HCT116 (cell line): ENCODE results near the gene CADM3. TPM values are rescaled to one million over a fixed set of nuclear protein-coding genes. Genes with fewer than 3 reads are reported as not detected.

ENCODE experiments used
- ATAC-seq: fragments of 200-7000 bp; cut with Tn5 transposase; 2 replicates; pipeline ENCODE4 v1.9.1; 2020; ENCODE audit warnings: mild to moderate bottlenecking, moderate library complexity
- BruUV-seq: library from RNA; stranded (reverse); fragments of 400-500 nt; replicated peaks from 2 replicates; lab custom pipeline; 2021; lab: Mats Ljungman, UMichigan
- CTCF ChIA-PET: fragments of 300-600 bp; sonication (Branson Sonifier 250); formaldehyde crosslinking; loops from one replicate; lab custom pipeline; 2021; ENCODE audit warnings: antibody characterized with exemption; lab: Charles Lee
- POLR2A ChIA-PET: fragments of 300-600, 350-600 bp; sonication (Branson Sonifier 250); formaldehyde crosslinking; loops from one replicate; lab custom pipeline; 2021; ENCODE audit warnings: antibody characterized with exemption; lab: Charles Lee
- RAD21 ChIA-PET, 2 experiments: fragments of 300-600 bp; sonication (Branson Sonifier 250); formaldehyde crosslinking; loops; one replicate each; lab custom pipeline; 2023; ENCODE audit warnings: low total read pairs in 2 of 2; ENCODE audit not compliant: uncharacterized antibody in 2 of 2, unreplicated experiment in 2 of 2, low non-redundant PET in 1 of 2; lab: Charles Lee
- DNase-seq: peaks from one replicate; pipeline ENCODE4 v3.0.0-alpha.2; 2010; ENCODE audit warnings: low read depth, low spot score
- H2AFZ ChIP-seq: fragments of 200-600 bp; shearing (Covaris generic), sonication (generic); 2 replicates; pipeline ENCODE4 v1.6.1; 2017; ENCODE audit warnings: low read depth, mixed run types, mixed read lengths, antibody characterized with exemption, low read length; ENCODE audit not compliant: poor library complexity, severe bottlenecking
- H3K27ac ChIP-seq: 2 replicates; pipeline ENCODE4 v1.5.1; 2012; ENCODE audit warnings: low read depth, low read length
- H3K27me3 ChIP-seq: fragments of 200-600 bp; sonication (generic); 2 replicates; pipeline ENCODE4 v1.6.1; 2016; ENCODE audit warnings: mixed run types, low read length, mixed read lengths; ENCODE audit not compliant: insufficient read depth
- H3K36me3 ChIP-seq, 2 experiments: fragments of 200-500 bp in 1 of 2; fragments of 200-600 bp in 1 of 2; sonication (Bioruptor generic) in 1 of 2; sonication (generic) in 1 of 2; 2 replicates each; pipeline versions ENCODE4 v1.5.1 to v1.6.1; 2014 to 2016; ENCODE audit warnings: low read length in 2 of 2, inconsistent platforms in 1 of 2, mixed read lengths in 1 of 2, mixed run types in 1 of 2; ENCODE audit not compliant: insufficient read depth in 2 of 2, control insufficient read depth in 1 of 2
- H3K4me1 ChIP-seq, 2 experiments: fragments of 200-600 bp in 1 of 2; sonication (generic) in 1 of 2; 2 replicates each; pipeline versions ENCODE4 v1.5.1 to v1.6.1; 2012 to 2017; ENCODE audit warnings: low read length in 2 of 2, inconsistent platforms in 1 of 2, mild to moderate bottlenecking in 1 of 2, mixed read lengths in 1 of 2, mixed run types in 1 of 2, moderate library complexity in 1 of 2; ENCODE audit not compliant: insufficient read depth in 2 of 2, control insufficient read depth in 1 of 2
- H3K4me2 ChIP-seq: fragments of 200-600 bp; sonication (generic); 2 replicates; pipeline ENCODE4 v1.6.1; 2017; ENCODE audit warnings: mixed run types, low read length, mixed read lengths
- H3K4me3 ChIP-seq, 2 experiments: fragments of 200-600 bp in 1 of 2; sonication (generic) in 1 of 2; replicated peaks in 1 of 2; 2 replicates each; pipeline ENCODE4 v1.5.1; 2011 to 2016; ENCODE audit warnings: low read length in 2 of 2, control low read depth in 1 of 2, low read depth in 1 of 2, mild to moderate bottlenecking in 1 of 2, mixed read lengths in 1 of 2, mixed run types in 1 of 2
- H3K79me2 ChIP-seq: fragments of 200-600 bp; sonication (generic); 2 replicates; pipeline ENCODE4 v1.6.1; 2017; ENCODE audit warnings: mild to moderate bottlenecking, mixed run types, low read length, moderate library complexity, mixed read lengths; ENCODE audit not compliant: insufficient read depth
- H3K9ac ChIP-seq: fragments of 200-600 bp; sonication (generic); 2 replicates; pipeline ENCODE4 v1.6.1; 2016; ENCODE audit warnings: low read length, mixed read lengths
- H3K9me2 ChIP-seq: fragments of 200-600 bp; sonication (generic), shearing (Covaris generic); 2 replicates; pipeline ENCODE4 v1.6.1; 2017; ENCODE audit warnings: mixed run types, mild to moderate bottlenecking, moderate library complexity; ENCODE audit not compliant: insufficient read depth
- H3K9me3 ChIP-seq, 2 experiments: fragments of 200-500 bp in 1 of 2; fragments of 200-600 bp in 1 of 2; sonication (Bioruptor generic) in 1 of 2; sonication (generic) in 1 of 2; 2 replicates each; pipeline ENCODE4 v1.6.1; 2014 to 2017; ENCODE audit warnings: low read length in 2 of 2, mixed read lengths in 2 of 2, inconsistent platforms in 1 of 2, low read depth in 1 of 2, mild to moderate bottlenecking in 1 of 2, mixed run types in 1 of 2, moderate library complexity in 1 of 2; ENCODE audit not compliant: control insufficient read depth in 1 of 2, insufficient read depth in 1 of 2
- H4K20me1 ChIP-seq: fragments of 200-600 bp; sonication (generic), shearing (Covaris generic); 2 replicates; pipeline ENCODE4 v1.6.1; 2017; ENCODE audit warnings: mixed run types, mild to moderate bottlenecking, moderate library complexity; ENCODE audit not compliant: insufficient read depth
- RAD21 ChIP-seq: IDR thresholded peaks from 2 replicates; pipeline ENCODE4 v1.6.1; 2012; ENCODE audit warnings: low read depth, mild to moderate bottlenecking
- SRF ChIP-seq: IDR thresholded peaks from 2 replicates; pipeline ENCODE4 v1.6.1; 2012; ENCODE audit warnings: low read depth
- intact Hi-C: fragments of 100-400 bp; cut with micrococcal nuclease; formaldehyde crosslinking; loops from 2 replicates; pipeline ENCODE4 v1.10.0; 2022
- total RNA-seq: library from RNA; stranded (reverse); gene quantifications from one replicate; pipeline ENCODE4 v1.2.1, GENCODE V29; 2021; ENCODE audit not compliant: unreplicated experiment

The CADM3 gene
- total RNA-seq, 1 experiment from 2014 or later = not detected

DNA sequence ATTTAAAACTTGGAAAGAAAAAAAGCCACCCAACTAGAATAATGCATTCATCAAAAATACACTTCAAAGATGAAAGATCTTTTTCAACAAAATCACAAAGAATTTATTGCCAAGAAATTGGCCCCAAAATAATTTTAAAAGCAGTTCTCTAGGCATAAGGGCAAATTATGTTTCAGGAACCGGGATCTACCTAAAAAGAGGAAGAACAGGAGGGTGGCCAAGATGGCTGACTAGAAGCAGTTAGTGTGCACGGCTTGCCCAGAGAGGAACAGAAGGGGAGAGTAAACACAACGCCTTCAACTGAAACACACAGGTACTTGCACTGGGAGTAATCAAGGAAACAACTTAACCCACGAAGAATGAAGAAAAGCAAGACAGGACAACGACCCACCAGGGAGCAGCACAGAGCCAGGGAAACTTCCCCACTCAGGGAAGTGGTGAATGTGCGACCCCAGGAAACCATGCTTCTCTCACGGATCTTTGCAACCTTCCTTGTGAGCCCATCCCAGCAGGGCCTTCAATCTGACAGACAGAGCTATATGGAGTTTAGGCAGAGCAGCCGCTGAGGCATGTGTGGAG lies 79.3 kb downstream of the CADM3 start:
- Histone ChIP-seq H3K9ac (no peak overlapping the region), H3K9me3 (no peaks in the 10 kb centered on the region), H3K79me2 (no peaks in the 10 kb centered on the region), H3K27me3 (no peaks in the 10 kb centered on the region), H3K36me3 (no peaks in the 10 kb centered on the region), H3K9me2 (no peaks in the 10 kb centered on the region), H3K4me2 (no peak overlapping the region), H3K27ac (no peak overlapping the region), H3K4me3 (no peak overlapping the region), H3K4me1 (no peaks in the 10 kb centered on the region), H4K20me1 (no peaks in the 10 kb centered on the region), H2AFZ (no peak overlapping the region)
- CTCF ChIA-PET = interaction anchor here (0.8 kb wide), 1 partner anchor 525 kb away, joined by 3 read pairs; no protein-coding TSS in a partner anchor
- RAD21 ChIA-PET = no interaction called here
- intact Hi-C loops = no loop called here
- TF ChIP-seq RAD21 (peak; percentile 20), SRF (no peak)
- POLR2A ChIA-PET = no interaction called here
- ATAC-seq (no peak), DNase-seq (no peak)
- BruUV-seq = no TSS peak

Other genes starting within 250 kb of the CADM3 start
- gene PYHIN1, start 240.1 kb upstream of the CADM3 start, total RNA-seq = not detected
- 1.6 TPM for gene IFI16, start 161.7 kb upstream of the CADM3 start, total RNA-seq
- not detected for gene AIM2, start 94.8 kb upstream of the CADM3 start, total RNA-seq
- not detected for gene ACKR1, start 33.3 kb downstream of the CADM3 start, total RNA-seq
- not detected for gene FCER1A, start 130.7 kb downstream of the CADM3 start, total RNA-seq